ENCODE measurements around the gene VCPKMT. TPM values are rescaled to one million over a fixed set of nuclear protein-coding genes. Genes with fewer than 3 reads are reported as not detected.

Gene VCPKMT
- total RNA-seq, 1 donor from 2014 or later: 5.3 TPM

DNA sequence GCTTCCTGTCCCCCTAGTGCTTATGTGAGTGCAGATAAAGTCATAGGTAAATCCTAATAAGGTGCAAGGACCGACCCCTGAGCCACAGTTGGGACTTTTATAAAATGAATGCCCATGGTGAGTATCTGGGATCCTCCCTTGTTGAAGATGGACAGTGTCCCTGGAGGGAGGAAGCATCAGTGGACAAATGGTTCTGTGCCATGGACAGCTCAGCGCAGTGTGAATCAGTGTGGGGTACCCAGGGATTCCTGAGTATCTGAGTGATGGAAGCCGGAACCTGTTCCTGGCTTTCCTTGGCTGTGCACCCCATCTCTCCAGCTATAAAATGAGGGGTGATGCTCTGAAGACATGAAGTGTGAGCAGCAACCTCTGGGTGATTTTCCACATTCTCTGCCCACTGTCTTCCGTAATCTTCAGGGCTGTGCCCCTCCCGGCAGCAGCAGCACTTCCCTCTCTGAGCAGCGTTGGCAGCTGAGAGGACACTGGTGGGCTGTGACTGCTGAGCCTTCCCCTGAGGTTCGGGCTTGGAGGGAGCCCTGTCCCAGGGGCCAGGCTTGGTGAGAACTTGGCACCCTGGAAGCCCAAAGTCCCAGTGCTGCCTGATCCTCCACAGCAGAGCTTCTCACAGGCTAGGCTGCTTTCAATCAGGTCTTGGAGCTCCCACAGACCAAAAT, 25.0 kb downstream of the VCPKMT start:
- no peak for FAIRE-seq
- Histone ChIP-seq H3K36me3 (ENCODE audit: control insufficient read depth, insufficient read depth, low read length) (no peaks in the 10 kb centered on the region), H3K4me3 (ENCODE audit: low read depth, low read length) (no peak overlapping the region), H3K27me3 (ENCODE audit: control insufficient read depth, insufficient read depth, low read length) (no peaks in the 10 kb centered on the region)
- no peak for DNase-seq (ENCODE audit: low read depth)
- TF ChIP-seq, protein P1, sequence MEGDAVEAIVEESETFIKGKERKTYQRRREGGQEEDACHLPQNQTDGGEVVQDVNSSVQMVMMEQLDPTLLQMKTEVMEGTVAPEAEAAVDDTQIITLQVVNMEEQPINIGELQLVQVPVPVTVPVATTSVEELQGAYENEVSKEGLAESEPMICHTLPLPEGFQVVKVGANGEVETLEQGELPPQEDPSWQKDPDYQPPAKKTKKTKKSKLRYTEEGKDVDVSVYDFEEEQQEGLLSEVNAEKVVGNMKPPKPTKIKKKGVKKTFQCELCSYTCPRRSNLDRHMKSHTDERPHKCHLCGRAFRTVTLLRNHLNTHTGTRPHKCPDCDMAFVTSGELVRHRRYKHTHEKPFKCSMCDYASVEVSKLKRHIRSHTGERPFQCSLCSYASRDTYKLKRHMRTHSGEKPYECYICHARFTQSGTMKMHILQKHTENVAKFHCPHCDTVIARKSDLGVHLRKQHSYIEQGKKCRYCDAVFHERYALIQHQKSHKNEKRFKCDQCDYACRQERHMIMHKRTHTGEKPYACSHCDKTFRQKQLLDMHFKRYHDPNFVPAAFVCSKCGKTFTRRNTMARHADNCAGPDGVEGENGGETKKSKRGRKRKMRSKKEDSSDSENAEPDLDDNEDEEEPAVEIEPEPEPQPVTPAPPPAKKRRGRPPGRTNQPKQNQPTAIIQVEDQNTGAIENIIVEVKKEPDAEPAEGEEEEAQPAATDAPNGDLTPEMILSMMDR (IDR thresholded peaks at IDR 0.05; ENCODE audit: insufficient read depth, low read length, severe bottlenecking): no peak

DNA sequence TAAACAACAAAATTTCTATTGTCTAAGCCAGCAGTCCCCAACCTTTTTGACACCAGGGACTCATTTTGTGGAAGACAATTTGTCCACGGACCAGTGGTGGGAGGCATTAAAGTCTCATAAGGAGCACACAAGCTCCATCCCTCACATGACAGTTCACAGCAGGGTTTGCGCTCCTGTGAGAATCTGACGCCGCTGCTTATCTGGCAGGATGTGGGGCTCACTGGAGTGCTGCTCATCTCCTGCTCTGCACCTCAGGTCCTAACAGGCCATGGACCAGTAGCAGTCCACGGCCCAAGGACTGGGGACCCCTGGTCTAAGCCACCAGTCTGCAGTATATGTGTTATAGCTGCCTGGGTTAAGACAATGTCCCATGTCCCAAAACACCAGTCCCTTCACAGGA, 27.2 kb downstream of the VCPKMT start:
- H3K27me3 ChIP-seq (ENCODE audit: control insufficient read depth, insufficient read depth, low read length): no peaks in the 10 kb centered on the region
- DNase-seq (ENCODE audit: low read depth) (no peak), FAIRE-seq (no peak)
- TF ChIP-seq, protein P1 (IDR thresholded peaks at IDR 0.05; ENCODE audit: insufficient read depth, low read length, severe bottlenecking): no peak
- H3K36me3 ChIP-seq (ENCODE audit: control insufficient read depth, insufficient read depth, low read length): no peaks in the 10 kb centered on the region
- H3K4me3 ChIP-seq (ENCODE audit: low read depth, low read length): no peak overlapping the region

DNA sequence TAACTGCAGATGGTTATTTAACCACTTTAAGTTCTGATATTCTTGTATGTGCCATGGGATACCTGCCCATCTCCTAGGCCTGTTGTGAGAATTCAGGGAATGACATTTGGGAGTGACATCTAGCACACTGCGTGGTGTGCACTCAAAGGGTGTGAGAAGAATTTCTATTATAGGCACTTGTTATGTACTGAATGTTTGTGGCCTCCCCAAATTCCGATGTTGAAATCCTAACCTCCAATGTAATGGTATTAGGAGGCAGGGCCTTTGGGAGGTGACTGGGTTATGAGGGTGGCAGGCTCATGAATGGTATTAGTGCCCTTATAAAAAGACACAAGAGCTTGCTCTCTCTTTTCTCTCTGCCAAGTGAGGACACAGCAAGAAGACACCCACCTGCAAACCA, 27.6 kb downstream of the VCPKMT start:
- DNase-seq (ENCODE audit: low read depth): no peak
- Histone ChIP-seq H3K4me3 (ENCODE audit: low read depth, low read length) (no peak overlapping the region), H3K36me3 (ENCODE audit: control insufficient read depth, insufficient read depth, low read length) (no peaks in the 10 kb centered on the region), H3K27me3 (ENCODE audit: control insufficient read depth, insufficient read depth, low read length) (no peaks in the 10 kb centered on the region)
- FAIRE-seq: no peak
- TF ChIP-seq, protein P1 (IDR thresholded peaks at IDR 0.05; ENCODE audit: insufficient read depth, low read length, severe bottlenecking): no peak

DNA sequence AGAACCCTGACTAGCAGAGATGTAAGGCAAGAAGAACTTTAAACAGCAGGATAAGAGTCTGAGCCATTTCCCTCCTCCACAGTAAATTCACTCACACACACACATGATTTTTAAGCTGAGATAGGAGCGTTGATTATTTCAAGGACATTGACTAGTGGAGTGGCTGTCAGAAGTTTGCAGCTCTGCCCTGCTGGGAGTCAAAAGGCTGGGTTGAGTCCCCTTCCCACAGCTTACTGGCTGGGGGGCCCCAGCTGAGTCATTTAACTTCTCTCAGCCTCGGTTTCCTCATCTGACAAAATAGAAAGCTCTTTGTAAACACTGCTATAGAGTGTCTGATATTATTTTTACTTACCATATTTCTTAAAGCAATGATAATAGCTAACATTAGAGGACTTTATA, 28.3 kb downstream of the VCPKMT start:
- Histone ChIP-seq H3K4me3 (ENCODE audit: low read depth, low read length) (no peak overlapping the region), H3K36me3 (ENCODE audit: control insufficient read depth, insufficient read depth, low read length) (no peaks in the 10 kb centered on the region), H3K27me3 (ENCODE audit: control insufficient read depth, insufficient read depth, low read length) (no peaks in the 10 kb centered on the region)
- FAIRE-seq (no peak), DNase-seq (ENCODE audit: low read depth) (no peak)
- TF ChIP-seq, protein P1 (IDR thresholded peaks at IDR 0.05; ENCODE audit: insufficient read depth, low read length, severe bottlenecking): no peak

DNA sequence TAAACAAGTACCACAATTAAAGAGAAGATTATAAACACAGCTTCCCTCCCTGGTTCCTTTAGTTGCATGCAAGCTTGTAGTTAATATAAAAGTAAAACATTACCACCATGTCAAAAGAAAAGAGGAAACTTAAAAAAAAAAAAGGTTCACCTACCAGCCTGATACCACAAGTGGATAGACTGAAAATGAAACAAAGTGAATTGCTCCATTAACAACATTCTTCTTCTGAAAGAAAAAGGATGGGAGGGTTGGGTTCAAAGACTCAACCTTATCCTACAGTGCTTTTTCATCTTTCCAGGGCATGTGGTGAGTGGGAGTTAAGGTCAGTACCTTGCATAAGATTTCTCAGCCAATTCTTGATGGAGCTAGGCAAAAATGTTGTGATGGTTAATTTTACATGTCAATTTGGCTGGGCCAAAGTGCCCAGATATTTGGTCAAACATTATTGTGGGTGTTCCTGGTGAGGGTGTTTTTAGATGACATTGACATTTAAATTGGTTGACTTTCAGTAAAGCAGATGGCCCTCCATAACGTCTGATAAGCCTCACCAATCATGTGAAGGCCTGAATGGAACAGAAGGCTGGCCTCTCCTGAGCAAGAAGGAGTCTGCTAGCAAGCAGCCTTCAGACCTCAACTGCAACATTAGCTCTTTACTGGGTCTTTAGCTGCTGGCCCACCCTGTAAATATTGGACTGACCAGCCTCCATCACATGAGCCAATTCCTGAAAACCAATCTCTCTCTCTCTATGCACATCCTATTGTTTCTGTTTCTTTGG, 28.8 kb downstream of the VCPKMT start:
- FAIRE-seq: no peak
- TF ChIP-seq, protein P1 (IDR thresholded peaks at IDR 0.05; ENCODE audit: insufficient read depth, low read length, severe bottlenecking): no peak

More for the DNA sequence above, 28.8 kb downstream of the VCPKMT start:
- DNase-seq (ENCODE audit: low read depth): no peak
- Histone ChIP-seq H3K36me3 (ENCODE audit: control insufficient read depth, insufficient read depth, low read length) (no peaks in the 10 kb centered on the region), H3K27me3 (ENCODE audit: control insufficient read depth, insufficient read depth, low read length) (no peaks in the 10 kb centered on the region), H3K4me3 (ENCODE audit: low read depth, low read length) (no peak overlapping the region)
